Frontal cortex (tissue), 4 donors: ENCODE data around the gene CD200R1L. TPM values are rescaled to one million over a fixed set of nuclear protein-coding genes. Genes with fewer than 3 reads are reported as not detected.

Experiments used
- DNase-seq, 2 donors: peaks; one replicate each; pipeline ENCODE4 v3.0.0; 2012; ENCODE audit warnings: low spot score in 2 of 2
- FAIRE-seq: peaks from 2 replicates; lab custom pipeline; 2012; peaks lifted over from hg19 to GRCh38; lab: Jason Lieb, UNC
- total RNA-seq: library from RNA; depleted of rRNA; stranded (reverse); fragments of >200 nt; gene quantifications from one replicate; pipeline ENCODE4 v1.2.3, GENCODE V29; 2014
- donor health status: control.
- donor health status: control.
- donor health status: control.

CD200R1L gene
- total RNA-seq, 1 donor from 2014 or later: not detected

GRCh38 chr3:112770032-112770626 lies 76.5 kb downstream of the CD200R1L start:
- FAIRE-seq: no peak
- DNase-seq: no peak

GRCh38 chr3:112769286-112769978 lies 77.2 kb downstream of the CD200R1L start:
- DNase-seq (no peak), FAIRE-seq (no peak)

GRCh38 chr3:112767777-112768176 lies 78.9 kb downstream of the CD200R1L start:
- no peak for DNase-seq
- no peak for FAIRE-seq

GRCh38 chr3:112767177-112767576 lies 79.5 kb downstream of the CD200R1L start:
- FAIRE-seq (no peak), DNase-seq (no peak)

Other genes with a start within 250 kb of the CD200R1L start
- gene CCDC80, start 205.7 kb downstream of the CD200R1L start, total RNA-seq: 2.9 TPM
- gene CD200R1, start 128.2 kb upstream of the CD200R1L start, total RNA-seq: 0.82 TPM
- gene GTPBP8, start 144.1 kb upstream of the CD200R1L start, total RNA-seq: 23.6 TPM